ENCODE data around the gene TMEM234.

The TMEM234 gene

DNA sequence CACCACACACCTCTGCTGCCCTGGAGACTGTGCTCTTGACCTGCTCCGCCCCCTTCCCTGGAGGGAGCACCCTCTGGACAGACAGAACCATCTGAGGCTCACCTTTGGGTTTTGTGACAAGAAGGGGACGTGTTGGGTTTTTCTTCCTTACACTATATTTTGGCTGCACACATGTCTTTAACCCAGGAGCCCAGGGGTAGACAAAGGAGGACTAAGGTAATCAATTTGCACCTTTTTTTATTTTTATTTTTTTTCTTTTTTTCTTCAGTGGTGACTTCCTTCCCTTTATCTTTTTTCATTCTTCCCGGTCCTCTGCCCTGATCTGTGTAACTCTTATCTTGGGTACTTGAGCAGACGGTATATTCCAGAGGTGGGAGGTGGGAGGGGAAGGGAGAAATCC is 51.2 kb downstream of the TMEM234 start:
- no peak for DNase-seq
